ENCODE measurements around the gene HIF1A. TPM values are rescaled to one million over a fixed set of nuclear protein-coding genes. Genes with fewer than 3 reads are reported as not detected.
"Not testable (repeated sequence)": the region's sequence is repeated elsewhere in the genome, so short reads cannot be mapped to it uniquely, and the experiment has no call there.

Gene HIF1A
- total RNA-seq, 1 donor from 2014 or later = 338 TPM

GRCh38 chr14:61705017-61705416, 9.7 kb downstream of the HIF1A start:
- DNase-seq (ENCODE audit: low read depth) = no peak
- TF ChIP-seq, protein P1, sequence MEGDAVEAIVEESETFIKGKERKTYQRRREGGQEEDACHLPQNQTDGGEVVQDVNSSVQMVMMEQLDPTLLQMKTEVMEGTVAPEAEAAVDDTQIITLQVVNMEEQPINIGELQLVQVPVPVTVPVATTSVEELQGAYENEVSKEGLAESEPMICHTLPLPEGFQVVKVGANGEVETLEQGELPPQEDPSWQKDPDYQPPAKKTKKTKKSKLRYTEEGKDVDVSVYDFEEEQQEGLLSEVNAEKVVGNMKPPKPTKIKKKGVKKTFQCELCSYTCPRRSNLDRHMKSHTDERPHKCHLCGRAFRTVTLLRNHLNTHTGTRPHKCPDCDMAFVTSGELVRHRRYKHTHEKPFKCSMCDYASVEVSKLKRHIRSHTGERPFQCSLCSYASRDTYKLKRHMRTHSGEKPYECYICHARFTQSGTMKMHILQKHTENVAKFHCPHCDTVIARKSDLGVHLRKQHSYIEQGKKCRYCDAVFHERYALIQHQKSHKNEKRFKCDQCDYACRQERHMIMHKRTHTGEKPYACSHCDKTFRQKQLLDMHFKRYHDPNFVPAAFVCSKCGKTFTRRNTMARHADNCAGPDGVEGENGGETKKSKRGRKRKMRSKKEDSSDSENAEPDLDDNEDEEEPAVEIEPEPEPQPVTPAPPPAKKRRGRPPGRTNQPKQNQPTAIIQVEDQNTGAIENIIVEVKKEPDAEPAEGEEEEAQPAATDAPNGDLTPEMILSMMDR (conservative IDR thresholded peaks at IDR 0.05; ENCODE audit: low read depth, low read length) = no peak
- peak overlapping the region; percentile 90 for H3K4me3 ChIP-seq (ENCODE audit: low read depth, low read length)

GRCh38 chr14:61706096-61706690, 10.9 kb downstream of the HIF1A start:
- H3K4me3 ChIP-seq (ENCODE audit: low read depth, low read length) = peak overlapping the region; percentile 90
- TF ChIP-seq, protein P1 (conservative IDR thresholded peaks at IDR 0.05; ENCODE audit: low read depth, low read length) = no peak
- no peak for DNase-seq (ENCODE audit: low read depth)

- not testable (repeated sequence) for DNase-seq (ENCODE audit: low read depth); H3K4me3 ChIP-seq (ENCODE audit: low read depth, low read length)
These were observed 12.5 kb downstream of the HIF1A start for GRCh38 chr14:61707774-61708173.

DNA sequence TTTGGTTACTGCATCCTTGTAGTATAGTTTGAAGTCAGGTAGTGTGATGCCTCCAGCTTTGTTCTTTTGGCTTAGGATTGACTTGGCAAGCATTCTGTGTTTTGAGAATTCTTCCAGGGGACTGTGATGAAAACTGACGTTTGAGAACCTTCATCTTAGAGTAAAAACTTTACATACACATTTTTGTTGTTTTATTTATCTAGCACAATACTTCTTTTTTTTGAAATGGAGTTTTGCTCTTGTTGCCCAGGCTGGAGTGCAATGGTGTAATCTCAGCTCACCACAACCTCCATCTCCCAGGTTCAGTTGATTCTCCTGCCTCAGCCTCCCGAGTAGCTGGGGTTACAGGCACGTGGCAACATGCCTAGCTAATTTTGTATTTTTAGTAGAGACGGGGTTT, 13.4 kb downstream of the HIF1A start:
- DNase-seq (ENCODE audit: low read depth) = not testable (repeated sequence)
- peak overlapping the region; percentile 52 for H3K4me3 ChIP-seq (ENCODE audit: low read depth, low read length)

GRCh38 chr14:61710853-61711817, 15.8 kb downstream of the HIF1A start:
- peak overlapping the region; percentile 52 for H3K4me3 ChIP-seq (ENCODE audit: low read depth, low read length)
- no peak for DNase-seq (ENCODE audit: low read depth)
- TF ChIP-seq, protein P1 (conservative IDR thresholded peaks at IDR 0.05; ENCODE audit: low read depth, low read length) = no peak

- TF ChIP-seq, protein P1 (conservative IDR thresholded peaks at IDR 0.05; ENCODE audit: low read depth, low read length) = no peak
- H3K4me3 ChIP-seq (ENCODE audit: low read depth, low read length) = peak overlapping the region; percentile 52
- DNase-seq (ENCODE audit: low read depth) = no peak
These were observed 16.8 kb downstream of the HIF1A start for GRCh38 chr14:61712137-61712536.

GRCh38 chr14:61713724-61714437, 18.6 kb downstream of the HIF1A start:
- TF ChIP-seq, protein P1 (conservative IDR thresholded peaks at IDR 0.05; ENCODE audit: low read depth, low read length) = no peak
- DNase-seq (ENCODE audit: low read depth) = no peak
- peak overlapping the region; percentile 52 for H3K4me3 ChIP-seq (ENCODE audit: low read depth, low read length)

Data from epithelial cell of proximal tubule (primary cell).